SIG-M5 treated with dmso at 0.1 percent for 504 hours (cell line): Measurements from ENCODE around the gene CCDC177.

ENCODE experiments used
- DNase-seq: peaks from one replicate; lab custom pipeline; 2025; ENCODE audit not compliant: unreplicated experiment; lab: John Stamatoyannopoulos, UW

Gene CCDC177

GRCh38 chr14:69531135-69531534, 43.5 kb downstream of the CCDC177 start:
- no peak for DNase-seq

- no peak for DNase-seq
These were observed 44.6 kb downstream of the CCDC177 start for GRCh38 chr14:69530095-69530494.

GRCh38 chr14:69529563-69529962, 45.1 kb downstream of the CCDC177 start:
- no peak for DNase-seq

- no peak for DNase-seq
These were observed 45.7 kb downstream of the CCDC177 start for GRCh38 chr14:69528930-69529329.

GRCh38 chr14:69528143-69528542, 46.5 kb downstream of the CCDC177 start:
- DNase-seq, result no peak

- DNase-seq, result no peak
These were observed 47.0 kb downstream of the CCDC177 start for GRCh38 chr14:69527635-69528034.

GRCh38 chr14:69525896-69526295, 48.8 kb downstream of the CCDC177 start:
- DNase-seq, result no peak

GRCh38 chr14:69522026-69522425, 52.6 kb downstream of the CCDC177 start:
- DNase-seq, result no peak
